HG03159 (cell line): Measurements from ENCODE around the gene APOF.
"Not testable (repeated sequence)": the region's sequence is repeated elsewhere in the genome, so short reads cannot be mapped to it uniquely, and the experiment has no call there.

Experiments
- ATAC-seq: cut with Tn5 transposase; IDR thresholded peaks from one replicate; pipeline ENCODE4 v1.9.1; 2021; ENCODE audit warnings: mild to moderate bottlenecking, moderate library complexity; ENCODE audit not compliant: unreplicated experiment

APOF gene, protein sequence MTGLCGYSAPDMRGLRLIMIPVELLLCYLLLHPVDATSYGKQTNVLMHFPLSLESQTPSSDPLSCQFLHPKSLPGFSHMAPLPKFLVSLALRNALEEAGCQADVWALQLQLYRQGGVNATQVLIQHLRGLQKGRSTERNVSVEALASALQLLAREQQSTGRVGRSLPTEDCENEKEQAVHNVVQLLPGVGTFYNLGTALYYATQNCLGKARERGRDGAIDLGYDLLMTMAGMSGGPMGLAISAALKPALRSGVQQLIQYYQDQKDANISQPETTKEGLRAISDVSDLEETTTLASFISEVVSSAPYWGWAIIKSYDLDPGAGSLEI

DNA sequence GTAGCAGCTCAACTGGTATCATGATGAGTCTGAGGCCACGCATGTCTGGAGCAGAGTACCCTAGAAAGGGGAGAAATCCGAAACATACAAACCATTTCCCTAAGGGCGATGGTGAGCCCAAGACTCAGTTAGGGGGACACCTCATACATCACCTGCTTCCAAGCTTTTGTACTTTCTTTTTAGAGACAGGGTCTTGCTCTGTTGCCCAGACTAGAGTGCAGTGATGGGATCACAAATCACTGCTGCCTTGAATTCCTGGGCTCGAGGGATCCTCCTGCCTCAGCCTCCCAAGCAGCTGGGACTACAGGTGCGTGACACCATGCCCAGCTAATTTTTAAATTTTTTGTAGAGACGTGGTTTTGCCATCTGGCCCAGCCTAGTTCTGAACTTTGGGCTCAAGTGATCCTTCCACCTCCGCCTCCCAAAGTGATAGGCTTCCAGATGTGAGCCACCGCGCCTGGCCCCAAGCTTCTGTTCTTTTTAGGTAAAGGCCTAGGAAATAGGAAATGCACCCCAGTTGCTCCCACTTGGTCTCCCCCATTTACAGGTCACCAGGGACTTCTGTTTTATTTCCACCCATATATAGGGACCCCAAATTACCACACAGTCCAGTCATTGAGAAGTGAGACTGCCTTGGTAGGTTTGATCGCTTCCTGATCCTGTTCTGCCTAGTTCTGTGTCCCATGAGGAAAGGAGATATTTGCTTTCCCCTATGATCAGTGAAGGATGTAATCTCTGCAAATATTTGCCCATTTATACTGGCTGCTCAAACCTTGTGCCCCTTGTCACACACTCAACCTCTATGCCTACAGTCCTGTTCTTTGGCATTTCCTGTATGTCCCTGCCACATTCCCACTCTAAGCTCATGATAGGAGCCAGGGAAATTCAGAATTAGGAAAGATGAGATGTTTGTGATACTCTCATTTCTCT, at the start of gene APOF:
Gene APOF (minus strand): TSS at position 728 of the 930 bp plus-strand sequence. CDS start 112 bp downstream, at position 616.
- ATAC-seq: no peak

DNA sequence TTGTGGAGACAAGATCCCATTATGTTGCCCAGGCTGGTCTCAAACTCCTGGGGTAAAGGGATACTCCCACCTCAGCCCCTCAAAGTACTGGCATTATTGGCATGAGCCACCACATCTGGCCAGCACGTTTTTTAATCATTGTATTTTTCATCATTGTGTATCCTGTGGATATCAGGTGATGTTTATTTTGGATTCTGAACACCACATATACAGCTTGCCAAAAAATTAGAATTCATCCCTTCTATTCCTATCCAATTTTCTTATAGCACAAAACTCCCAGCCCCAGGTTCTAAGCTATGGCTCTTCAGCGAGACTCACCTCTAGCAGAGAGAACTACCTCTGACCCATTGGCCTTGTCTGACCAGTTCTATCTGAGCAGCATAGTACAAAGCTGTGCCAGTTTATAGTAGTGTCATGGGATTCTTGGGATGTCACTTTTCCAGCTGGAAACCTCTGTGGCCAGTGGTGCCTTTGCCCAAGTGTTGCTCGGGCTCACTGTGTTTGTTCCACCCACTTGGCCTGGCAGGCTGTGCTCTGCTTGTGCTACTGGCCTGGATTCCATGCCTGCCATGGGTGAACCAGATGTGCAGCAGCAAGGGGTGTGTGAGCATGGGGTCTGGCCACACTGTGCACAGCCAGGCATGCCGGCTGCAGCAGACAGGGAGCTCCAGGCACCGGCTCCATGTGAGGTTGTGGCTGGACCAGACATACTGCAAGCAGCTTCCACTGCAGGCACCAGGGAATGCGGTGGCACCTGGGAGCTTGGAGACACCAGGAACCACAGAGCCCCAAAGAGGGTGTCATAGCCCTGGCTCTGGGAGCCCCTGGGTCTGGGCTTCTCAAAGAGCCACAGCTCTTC, 49.4 kb upstream of the APOF start:
- no peak for ATAC-seq

DNA sequence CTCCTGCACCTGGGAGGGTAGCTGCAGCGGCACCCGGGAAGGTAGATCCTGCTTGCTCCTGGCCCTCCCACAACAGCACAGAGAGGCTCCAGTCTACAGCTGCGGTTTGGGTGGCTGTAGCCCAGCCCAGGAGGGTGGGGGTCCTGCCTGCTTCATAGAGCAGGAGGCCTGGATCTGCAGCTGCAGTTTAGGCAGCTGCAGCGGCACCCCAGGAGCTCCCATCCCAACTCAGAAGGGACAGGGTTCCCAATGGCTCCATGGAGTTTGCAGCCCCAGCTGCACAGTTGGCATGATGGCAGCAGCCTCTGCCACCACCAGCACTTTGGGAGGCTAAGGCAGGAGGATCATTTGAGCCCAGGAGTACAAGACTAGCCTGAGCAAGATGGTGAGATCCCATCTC, 48.1 kb upstream of the APOF start:
- no peak for ATAC-seq

DNA sequence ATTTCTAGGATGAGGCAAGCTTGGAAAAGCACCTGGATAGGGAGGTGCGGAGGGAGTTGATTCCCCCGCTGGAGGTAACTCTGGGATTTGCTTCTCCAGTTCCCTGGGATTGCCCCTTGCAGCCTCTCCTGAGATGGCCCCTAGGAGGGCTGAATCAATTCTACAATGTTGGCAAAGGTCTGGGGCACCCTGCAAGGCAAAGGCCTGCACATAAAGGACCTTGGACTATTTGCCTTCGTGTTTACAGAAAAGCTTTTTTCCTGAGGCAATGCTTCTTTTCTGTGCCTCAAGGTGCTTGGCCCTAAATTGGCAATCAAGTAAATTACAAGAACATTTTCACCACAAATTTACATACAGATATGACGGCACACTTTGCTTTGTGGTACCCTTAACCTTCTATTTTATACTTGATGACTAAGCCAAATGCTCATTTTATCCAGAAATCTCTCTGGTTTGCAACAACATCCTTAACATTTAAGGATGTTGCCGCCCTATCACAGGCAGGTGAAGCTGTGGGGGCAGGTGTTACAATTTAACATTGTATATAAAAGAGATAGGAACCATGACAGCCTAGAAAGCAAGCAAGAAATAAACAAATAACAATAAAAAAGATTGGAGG, 46.3 kb upstream of the APOF start:
- ATAC-seq: no peak

DNA sequence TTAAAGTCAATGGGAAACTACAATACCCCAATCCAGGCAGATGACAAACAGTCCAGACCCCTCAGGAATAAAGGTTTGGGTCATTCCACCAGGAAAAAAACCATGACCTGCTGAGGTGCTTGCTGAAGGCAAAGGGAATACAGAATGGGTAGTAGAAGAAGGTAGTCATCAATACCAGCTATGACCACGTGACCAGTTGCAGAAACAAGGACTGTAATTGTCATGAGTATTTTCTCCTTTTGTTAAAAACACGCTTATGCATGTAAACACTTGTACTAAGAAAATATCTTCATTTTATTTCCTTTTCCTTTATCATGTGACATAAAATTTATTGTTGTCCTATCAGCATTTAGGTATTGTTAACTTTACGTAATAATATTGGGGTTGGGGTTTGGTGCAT, 41.6 kb upstream of the APOF start:
- ATAC-seq: not testable (repeated sequence)

DNA sequence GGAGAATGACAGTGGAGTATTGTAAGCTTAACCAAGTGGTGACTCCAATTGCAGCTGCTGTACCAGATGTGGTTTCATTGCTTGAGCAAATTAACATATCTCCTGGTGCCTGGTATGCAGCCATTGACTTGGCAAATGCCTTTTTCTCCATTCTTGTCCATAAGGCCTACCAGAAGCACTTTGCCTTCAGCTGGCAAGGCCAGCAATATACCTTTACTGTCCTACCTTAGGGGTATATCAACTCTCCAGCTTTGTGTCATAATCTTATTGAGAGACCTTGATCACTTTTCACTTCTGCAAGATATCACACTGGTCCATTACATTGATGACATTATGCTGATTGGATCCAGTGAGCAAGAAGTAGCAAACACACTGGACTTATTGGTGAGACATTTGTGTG, 39.0 kb upstream of the APOF start:
- ATAC-seq: not testable (repeated sequence)

DNA sequence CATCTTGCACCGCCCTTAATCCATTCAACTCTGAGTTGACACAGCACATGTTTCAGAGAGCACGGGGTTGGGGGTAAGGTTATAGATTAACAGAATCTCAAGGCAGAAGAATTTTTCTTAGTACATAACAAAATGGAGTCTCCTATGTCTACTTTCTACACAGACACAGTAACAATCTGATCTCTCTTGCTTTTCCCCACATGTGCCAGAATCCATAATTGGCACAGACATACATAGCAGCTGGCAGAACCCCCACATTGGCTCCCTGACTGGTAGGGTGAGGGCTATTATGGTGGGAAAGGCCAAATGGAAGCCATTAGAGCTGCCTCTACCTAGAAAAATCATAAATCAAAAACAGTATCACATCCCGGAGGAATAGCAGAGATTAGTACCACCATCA, 38.5 kb upstream of the APOF start:
- ATAC-seq: not testable (repeated sequence)

DNA sequence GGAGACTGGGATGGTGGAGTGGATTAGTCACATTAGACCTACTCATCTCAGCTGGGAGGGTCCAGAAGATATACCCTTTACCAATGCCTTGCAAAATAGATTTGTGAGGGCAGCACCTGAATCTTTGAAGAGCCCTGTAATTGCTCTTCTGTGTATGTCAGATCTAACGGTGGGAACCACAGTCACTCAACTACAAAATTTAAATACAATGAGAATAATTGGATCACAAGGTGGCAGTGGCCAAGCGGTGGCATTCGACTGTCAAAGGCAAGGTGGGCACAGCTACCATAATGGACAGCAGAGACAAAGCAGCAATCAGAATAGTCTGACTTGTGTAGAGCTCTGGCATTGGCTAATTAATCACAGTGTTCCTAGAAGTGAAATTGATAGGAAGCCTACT, 36.8 kb upstream of the APOF start:
- not testable (repeated sequence) for ATAC-seq

DNA sequence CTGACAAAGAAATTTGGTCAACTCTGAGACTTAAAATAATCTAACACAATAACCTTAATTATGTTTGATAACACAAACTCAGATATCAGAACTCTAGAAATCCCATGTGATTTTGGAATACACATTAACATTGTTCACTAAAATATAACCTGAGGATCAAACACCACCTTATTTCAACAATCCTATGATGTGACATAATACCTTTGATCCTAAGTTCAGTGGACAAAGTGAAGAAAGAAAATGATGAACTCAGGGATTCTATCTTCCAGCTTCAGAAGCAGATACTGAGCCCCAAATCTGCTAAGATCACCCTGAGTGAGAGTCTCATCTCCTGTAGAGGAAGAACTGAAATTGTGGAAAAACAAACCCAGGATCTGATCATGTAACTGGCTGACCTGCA, 35.7 kb upstream of the APOF start:
- no peak for ATAC-seq

DNA sequence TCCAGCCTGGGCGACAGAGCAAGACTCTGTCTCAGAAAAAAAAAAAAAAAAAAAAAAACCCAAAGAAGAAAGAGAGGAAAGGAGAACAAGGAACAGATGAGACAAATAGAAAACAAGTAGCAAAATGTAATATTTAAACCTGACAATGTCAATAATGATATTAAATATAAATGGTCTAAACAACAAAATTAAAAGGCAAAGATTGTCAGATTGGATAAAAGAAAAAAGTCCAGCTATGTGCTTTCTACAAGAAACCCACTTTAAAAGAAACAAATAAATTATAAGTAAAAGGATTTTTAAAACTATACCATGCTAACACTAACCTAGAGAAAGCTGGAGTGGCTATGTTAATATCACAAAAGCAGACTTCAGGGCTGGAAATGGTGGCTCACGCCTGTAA, 29.7 kb upstream of the APOF start:
- ATAC-seq: no peak

DNA sequence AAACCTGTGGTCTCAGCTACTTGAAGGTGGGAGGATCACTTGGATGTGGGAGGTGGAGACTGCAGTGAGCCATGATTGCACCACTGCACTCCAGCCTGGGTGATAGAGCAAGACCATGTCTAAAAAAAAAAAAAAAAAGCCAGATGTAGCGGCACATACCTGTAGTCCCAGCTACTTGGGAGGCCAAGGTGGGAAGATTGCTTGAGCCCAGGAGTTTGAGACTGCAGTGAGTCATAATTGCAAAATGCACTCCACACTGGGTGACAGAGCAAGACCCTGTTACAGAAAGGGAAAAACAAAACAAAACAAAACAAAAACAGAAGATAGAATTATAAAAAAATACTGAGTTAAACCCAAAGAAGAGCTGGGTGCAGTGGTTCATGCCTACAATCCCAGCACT, 29.1 kb upstream of the APOF start:
- no peak for ATAC-seq

DNA sequence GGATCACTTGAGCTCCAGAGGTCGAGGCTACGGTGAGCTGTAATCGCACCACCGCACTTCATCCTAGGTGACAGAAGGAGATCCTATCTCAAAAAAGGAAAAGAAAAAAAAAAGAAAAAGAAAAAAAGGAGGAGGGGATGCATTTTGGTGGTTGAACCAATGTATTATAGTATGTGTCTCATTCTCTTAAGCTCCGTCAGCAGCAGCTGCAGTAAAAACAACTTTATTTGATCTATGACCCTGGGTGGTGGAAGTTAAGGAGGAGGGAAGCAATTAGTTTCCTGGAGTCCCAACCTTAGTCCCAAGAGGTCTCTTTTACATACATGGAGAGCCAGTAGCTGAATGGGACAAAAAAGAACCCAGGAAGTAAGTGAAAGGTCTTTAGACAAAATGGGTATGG, 26.8 kb upstream of the APOF start:
- ATAC-seq: no peak

DNA sequence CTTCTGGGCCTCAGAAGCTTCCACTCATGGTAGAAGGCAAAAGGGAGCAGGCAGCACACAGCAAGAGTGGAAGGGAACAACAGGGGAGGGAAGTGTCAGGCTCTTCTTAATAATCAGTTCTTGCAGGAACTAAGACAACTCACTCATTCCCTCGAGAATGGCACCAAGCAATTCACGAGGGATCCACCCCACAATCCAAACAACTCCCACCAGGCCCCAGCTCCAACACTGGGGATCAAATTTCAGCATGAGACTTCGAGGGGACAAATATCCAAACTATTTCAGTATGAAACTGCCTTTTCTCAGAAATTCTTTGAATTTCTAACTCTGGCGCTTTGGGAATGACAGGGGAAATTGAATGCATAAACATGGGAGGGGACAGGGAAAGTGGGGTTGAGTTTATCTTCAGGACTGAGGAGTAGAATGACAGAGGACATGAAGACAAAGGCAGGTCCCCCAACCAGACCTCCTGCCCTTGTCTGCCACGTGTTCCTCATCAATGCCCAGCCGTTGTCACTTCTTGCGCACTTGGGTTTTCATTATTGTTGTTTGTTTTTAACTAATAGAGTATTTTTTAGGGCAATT, 24.6 kb upstream of the APOF start:
- no peak for ATAC-seq

DNA sequence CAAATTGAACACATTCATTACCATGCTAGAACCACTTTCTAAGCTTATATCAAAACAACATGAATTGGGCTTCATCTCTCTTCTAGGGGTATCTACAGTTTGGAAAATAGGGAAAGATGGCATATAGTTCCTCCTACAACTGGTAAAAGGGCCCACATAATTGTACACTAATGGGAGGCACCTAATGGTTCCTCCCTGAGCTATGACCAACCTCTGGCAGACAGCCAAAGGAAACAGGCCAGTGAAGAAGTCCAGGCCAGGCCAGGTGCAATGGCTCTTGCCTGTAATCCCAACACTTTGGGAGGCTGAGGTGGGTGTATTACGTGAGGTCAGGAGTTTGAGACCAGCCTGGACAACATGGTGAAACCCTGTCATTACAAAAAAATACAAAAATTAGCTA, 23.2 kb upstream of the APOF start:
- ATAC-seq: no peak

DNA sequence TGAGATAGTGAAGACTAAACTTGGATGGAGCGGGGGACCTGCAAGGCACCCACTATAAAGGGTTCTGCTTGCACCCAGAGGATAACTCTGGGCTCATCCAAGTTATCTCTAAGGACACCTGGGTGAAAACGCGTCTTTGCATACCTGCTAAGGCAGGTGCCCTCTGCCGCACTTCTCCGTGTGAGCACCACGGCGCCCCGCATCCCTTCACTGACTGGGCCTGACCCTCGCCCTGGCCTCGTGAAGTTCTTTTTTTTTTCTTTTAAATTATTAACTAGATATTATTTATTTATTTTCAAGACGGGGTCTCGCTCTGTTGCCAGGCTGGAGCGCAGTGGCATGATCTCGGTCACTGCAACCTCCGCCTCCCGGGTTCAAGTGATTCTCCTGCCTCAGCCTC, 20.0 kb upstream of the APOF start:
- no peak for ATAC-seq

DNA sequence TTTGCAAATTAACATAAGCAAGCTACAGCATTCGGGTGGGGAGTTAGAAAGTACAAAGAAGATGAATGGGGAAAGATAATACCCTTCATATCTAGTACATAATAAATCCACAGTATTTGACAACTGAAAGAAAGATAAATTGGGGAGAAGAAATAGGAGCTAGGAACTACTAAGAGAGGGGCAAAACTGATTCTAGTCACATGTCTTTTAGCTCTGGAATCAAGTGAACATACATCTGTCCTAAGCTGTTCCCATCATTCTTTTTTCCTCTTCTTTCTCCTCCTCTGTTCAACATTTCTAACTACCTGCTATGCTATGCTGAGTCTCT, 15.3 kb upstream of the APOF start:
- ATAC-seq: no peak

DNA sequence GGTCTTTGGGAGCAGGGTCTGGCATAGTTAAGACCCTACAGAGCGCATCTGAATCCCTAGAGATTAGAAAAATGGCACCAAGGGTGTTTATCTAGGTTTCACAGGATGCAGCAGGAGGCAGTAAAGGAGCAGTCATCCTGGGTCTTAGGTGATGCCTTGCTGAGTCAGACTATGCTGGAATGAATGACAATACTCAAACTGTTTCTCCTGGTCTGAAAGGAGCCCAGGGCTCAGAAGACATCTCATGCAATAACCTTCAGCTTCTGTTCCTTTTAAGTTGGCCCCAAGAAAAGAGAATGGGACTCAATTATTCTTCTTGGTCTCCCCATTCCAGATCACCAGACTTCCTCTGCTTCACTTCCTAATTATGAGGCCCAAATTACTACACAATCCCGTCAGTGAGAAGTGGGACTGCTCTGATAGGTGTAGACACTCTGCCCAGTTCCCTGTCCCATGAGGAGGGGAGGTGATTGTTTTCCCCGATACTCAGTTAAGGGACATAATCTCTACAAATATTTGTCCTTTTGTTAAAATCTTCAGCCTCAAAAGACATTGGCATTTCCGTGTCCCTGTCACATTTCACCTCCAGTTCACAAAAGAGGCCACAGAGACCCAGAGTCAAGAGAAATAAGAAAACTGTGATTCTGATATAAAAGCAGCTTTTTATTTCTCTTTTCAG, 14.8 kb upstream of the APOF start:
- no peak for ATAC-seq

DNA sequence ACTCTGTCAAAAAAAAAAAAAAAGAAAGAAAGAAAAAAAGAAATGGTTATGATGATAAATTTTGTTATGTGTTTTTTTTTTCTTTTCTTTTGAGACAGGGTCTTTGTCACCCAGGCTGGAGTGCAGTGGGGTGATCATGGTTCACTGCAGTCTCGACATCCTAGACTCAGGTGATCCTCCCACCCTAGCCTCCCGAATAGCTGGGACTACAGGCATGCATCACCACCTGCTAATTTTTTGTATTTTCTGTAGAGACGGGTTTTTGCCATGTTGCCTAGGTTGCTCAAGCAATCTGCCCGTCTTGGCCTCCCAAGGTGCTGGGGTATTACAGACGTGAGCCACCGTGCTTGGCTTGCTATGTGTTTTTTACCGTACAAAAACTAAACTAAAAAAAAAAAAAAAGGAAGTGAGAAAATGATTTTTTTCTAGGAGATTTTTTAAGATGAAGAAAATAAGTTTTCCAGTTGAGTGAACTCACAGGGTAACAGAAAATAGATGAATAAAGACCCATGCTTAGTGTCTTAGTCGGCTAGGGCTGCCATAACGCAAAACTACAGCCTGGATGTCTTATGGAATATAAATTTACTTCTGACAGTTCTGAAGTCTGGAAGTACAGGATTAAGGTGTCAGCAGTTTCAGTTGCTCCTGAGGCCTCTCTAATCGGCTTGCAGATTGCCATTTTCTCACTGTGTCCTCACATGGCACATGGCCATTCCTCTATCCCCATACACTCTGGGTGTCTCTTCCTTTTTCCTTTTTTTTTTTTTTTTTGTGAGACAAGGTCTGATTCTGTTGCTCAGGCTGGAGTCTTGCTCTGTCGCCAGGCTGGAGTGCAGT, 13.2 kb upstream of the APOF start:
- peak; percentile 74 for ATAC-seq
